AG20443 (cell line): ENCODE measurements around the gene SLC5A2.
"Not testable (repeated sequence)": the region's sequence is repeated elsewhere in the genome, so short reads cannot be mapped to it uniquely, and the experiment has no call there.

ENCODE experiments used
- DNase-seq: peaks from one replicate; pipeline ENCODE4 v3.0.0; 2012; ENCODE audit warnings: low spot score, mixed read lengths

SLC5A2 gene

GRCh38 chr16:31529108-31529936 is 46.4 kb downstream of the SLC5A2 start:
- peak; percentile 61 for DNase-seq

- DNase-seq, result no peak
These were observed 47.0 kb downstream of the SLC5A2 start for GRCh38 chr16:31529937-31530312.

- DNase-seq, result no peak
These were observed 47.5 kb downstream of the SLC5A2 start for GRCh38 chr16:31530405-31530804.

GRCh38 chr16:31531096-31531495 is 48.2 kb downstream of the SLC5A2 start:
- DNase-seq, result no peak

- no peak for DNase-seq
These were observed 49.2 kb downstream of the SLC5A2 start for GRCh38 chr16:31532120-31532519.

GRCh38 chr16:31532896-31533295 is 50.0 kb downstream of the SLC5A2 start:
- no peak for DNase-seq

GRCh38 chr16:31535737-31536136 is 52.8 kb downstream of the SLC5A2 start:
- no peak for DNase-seq

- DNase-seq, result no peak
These were observed 54.0 kb downstream of the SLC5A2 start for GRCh38 chr16:31536804-31537361.

DNA sequence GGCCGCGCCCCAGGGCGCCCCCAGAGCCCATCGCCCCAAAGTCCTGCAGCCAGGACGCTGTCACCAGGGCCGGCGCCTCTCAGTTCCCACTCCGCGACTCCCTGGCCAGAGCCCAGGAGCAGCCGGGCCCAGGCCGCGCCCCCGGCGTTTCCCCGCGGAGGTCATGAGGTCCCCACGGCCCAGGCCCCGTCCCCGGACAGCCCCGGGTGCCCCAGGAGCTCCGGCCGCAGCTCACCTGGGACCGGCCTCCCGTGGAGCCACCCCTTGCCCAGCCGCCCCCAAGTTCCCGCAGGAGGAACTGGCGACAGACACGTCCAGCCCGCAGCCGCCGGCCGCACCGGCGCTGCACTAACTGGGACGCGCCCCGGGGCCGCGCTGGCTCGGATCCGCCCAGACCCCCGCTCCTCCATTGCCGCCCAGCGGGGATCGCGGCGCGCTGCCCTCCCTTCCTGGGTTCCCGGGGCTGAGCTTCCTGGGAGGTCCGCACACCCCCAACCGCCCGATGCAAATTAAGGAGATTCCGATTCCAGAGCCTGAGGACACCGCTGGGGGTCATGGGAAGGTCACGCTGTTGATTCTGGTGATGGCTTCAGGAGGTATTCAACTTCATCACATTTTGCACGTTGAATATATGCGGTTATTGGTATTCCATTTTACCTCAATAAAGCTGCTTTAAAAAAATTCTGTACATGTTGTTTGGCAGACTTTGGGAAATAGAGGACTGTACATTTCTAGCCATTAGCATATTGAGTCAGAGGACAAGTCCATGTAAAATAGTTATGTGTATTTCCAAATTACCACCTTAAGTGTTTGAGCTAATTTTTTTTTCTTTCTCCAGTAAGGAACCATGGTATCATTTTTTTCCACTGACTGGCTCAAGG is 54.7 kb downstream of the SLC5A2 start:
- no peak for DNase-seq

DNA sequence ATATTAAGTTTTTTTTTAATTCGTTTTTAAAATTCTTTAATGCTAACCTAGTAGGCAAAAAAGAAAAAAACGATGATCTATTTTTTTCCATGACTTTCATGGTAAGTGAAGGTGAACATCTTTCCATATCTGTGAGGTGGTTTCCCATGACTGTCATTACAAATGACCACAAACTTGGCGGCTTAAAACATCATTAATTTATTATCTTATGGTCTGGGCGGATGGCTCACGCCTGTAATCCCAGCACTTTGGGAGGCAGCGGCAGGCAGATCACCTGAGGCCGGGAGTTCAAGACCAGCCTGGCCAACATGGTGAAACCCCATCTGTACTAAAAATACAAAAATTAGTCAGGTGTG is 55.3 kb downstream of the SLC5A2 start:
- not testable (repeated sequence) for DNase-seq

DNA sequence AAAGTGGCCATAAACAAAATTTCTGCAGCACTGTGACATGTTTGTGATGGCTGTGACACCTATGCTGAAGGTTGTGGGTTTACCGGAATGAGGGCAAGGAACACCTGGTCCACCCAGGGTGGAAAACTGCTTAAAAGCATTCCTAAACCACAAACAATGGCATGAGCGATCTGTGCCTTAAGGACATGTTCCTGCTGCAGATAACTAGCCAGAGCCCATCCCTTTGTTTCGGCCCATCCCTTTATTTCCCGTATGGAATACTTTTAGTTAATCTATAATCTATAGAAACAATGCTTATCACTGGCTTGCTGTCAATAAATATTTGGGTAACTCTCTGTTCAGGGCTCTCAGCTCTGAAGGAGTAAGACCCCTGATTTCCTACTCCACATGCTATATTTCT is 56.8 kb downstream of the SLC5A2 start:
- DNase-seq, result not testable (repeated sequence)
